Osteocyte (in vitro differentiated cells): ENCODE measurements around the gene SPSB3. TPM values are rescaled to one million over a fixed set of nuclear protein-coding genes. Genes with fewer than 3 reads are reported as not detected.

Experiments used
- DNase-seq: peaks from one replicate; pipeline ENCODE4 v3.0.0; 2021; ENCODE audit warnings: mixed read lengths; ENCODE audit not compliant: unreplicated experiment; ENCODE audit errors: extremely low spot score
- H3K27ac Mint-ChIP-seq: one replicate; pipeline ENCODE4 v1.8.0; 2021; ENCODE audit warnings: mild to moderate bottlenecking, mixed read lengths; ENCODE audit not compliant: unreplicated experiment
- H3K27me3 Mint-ChIP-seq: one replicate; pipeline ENCODE4 v1.8.0; 2021; ENCODE audit warnings: mixed read lengths; ENCODE audit not compliant: unreplicated experiment
- H3K36me3 Mint-ChIP-seq: one replicate; pipeline ENCODE4 v1.8.0; 2021; ENCODE audit warnings: mixed read lengths; ENCODE audit not compliant: unreplicated experiment
- H3K4me1 Mint-ChIP-seq: one replicate; pipeline ENCODE4 v1.8.0; 2021; ENCODE audit warnings: mixed read lengths; ENCODE audit not compliant: unreplicated experiment
- H3K4me3 Mint-ChIP-seq: one replicate; pipeline ENCODE4 v1.8.0; 2021; ENCODE audit warnings: mild to moderate bottlenecking, moderate library complexity, mixed read lengths; ENCODE audit not compliant: unreplicated experiment
- H3K9me3 Mint-ChIP-seq: one replicate; pipeline ENCODE4 v1.8.0; 2021; ENCODE audit warnings: mixed read lengths; ENCODE audit not compliant: unreplicated experiment
- CTCF ChIP-seq: fragments of 200-600 bp; sonication (generic); IDR thresholded peaks from 2 replicates; pipeline ENCODE4 v1.5.0; 2021; ENCODE audit warnings: antibody characterized with exemption, mild to moderate bottlenecking, moderate library complexity
- total RNA-seq: library from RNA; stranded (reverse); gene quantifications from 2 replicates; pipeline ENCODE4 v1.2.1, GENCODE V29; 2021

SPSB3 gene
- total RNA-seq, 1 donor from 2014 or later, result 53.4 TPM

GRCh38 chr16:1822801-1823200 lies 40.4 kb upstream of the SPSB3 start:
- Mint-ChIP-seq H3K4me1 (peaks cover 23% of the 10 kb centered on the region), H3K4me3 (no peak overlapping the region), H3K27me3 (no peaks in the 10 kb centered on the region), H3K36me3 (peaks cover 4% of the 10 kb centered on the region), H3K27ac (no peak overlapping the region), H3K9me3 (no peaks in the 10 kb centered on the region)
- TF ChIP-seq CTCF, result no peak
- no peak for DNase-seq

GRCh38 chr16:1821861-1822611 lies 39.7 kb upstream of the SPSB3 start:
- no peak for DNase-seq
- Mint-ChIP-seq H3K27ac (no peak overlapping the region), H3K27me3 (no peaks in the 10 kb centered on the region), H3K4me3 (no peak overlapping the region), H3K36me3 (peaks cover 4% of the 10 kb centered on the region), H3K4me1 (peaks cover 17% of the 10 kb centered on the region), H3K9me3 (no peaks in the 10 kb centered on the region)
- no peak for TF ChIP-seq CTCF

- no peak overlapping the region for H3K4me3 Mint-ChIP-seq
- peaks cover 4% of the 10 kb centered on the region for H3K36me3 Mint-ChIP-seq
- H3K4me1 Mint-ChIP-seq, result peaks cover 17% of the 10 kb centered on the region
- no peak overlapping the region for H3K27ac Mint-ChIP-seq
- H3K27me3 Mint-ChIP-seq, result no peaks in the 10 kb centered on the region
- no peaks in the 10 kb centered on the region for H3K9me3 Mint-ChIP-seq
- no peak for TF ChIP-seq CTCF
- DNase-seq, result no peak
These were observed 38.5 kb upstream of the SPSB3 start for GRCh38 chr16:1820946-1821290.

- peaks cover 12% of the 10 kb centered on the region for H3K4me1 Mint-ChIP-seq
- no peak overlapping the region for H3K27ac Mint-ChIP-seq
- no peaks in the 10 kb centered on the region for H3K9me3 Mint-ChIP-seq
- peaks cover 6% of the 10 kb centered on the region for H3K36me3 Mint-ChIP-seq
- no peak overlapping the region for H3K4me3 Mint-ChIP-seq
- no peak for TF ChIP-seq CTCF
- no peaks in the 10 kb centered on the region for H3K27me3 Mint-ChIP-seq
- DNase-seq, result no peak
These were observed 38.0 kb upstream of the SPSB3 start for GRCh38 chr16:1820096-1820945.

- H3K27ac Mint-ChIP-seq, result no peak overlapping the region
- peaks cover 7% of the 10 kb centered on the region for H3K36me3 Mint-ChIP-seq
- H3K9me3 Mint-ChIP-seq, result no peaks in the 10 kb centered on the region
- H3K4me1 Mint-ChIP-seq, result peaks cover 10% of the 10 kb centered on the region
- DNase-seq, result no peak
- H3K4me3 Mint-ChIP-seq, result no peak overlapping the region
- no peak for TF ChIP-seq CTCF
- H3K27me3 Mint-ChIP-seq, result no peaks in the 10 kb centered on the region
These were observed 37.2 kb upstream of the SPSB3 start for GRCh38 chr16:1819611-1820010.
